HG03066 (cell line): ENCODE results near the gene UNC13C.

Source experiments
- ATAC-seq: cut with Tn5 transposase; IDR thresholded peaks from one replicate; pipeline ENCODE4 v1.9.1; 2021; ENCODE audit warnings: low read depth; ENCODE audit not compliant: unreplicated experiment

The UNC13C gene

GRCh38 chr15:54017251-54017650 is 39.0 kb downstream of the UNC13C start:
- ATAC-seq = no peak

GRCh38 chr15:54017959-54018358 is 39.7 kb downstream of the UNC13C start:
- ATAC-seq = no peak

- no peak for ATAC-seq
Observed at GRCh38 chr15:54026258-54026657, 48.0 kb downstream of the UNC13C start.

GRCh38 chr15:54026891-54027290 is 48.6 kb downstream of the UNC13C start:
- no peak for ATAC-seq

- no peak for ATAC-seq
Observed at GRCh38 chr15:54029081-54029480, 50.8 kb downstream of the UNC13C start.

GRCh38 chr15:54032066-54032465 is 53.8 kb downstream of the UNC13C start:
- no peak for ATAC-seq

- ATAC-seq = no peak
Observed at GRCh38 chr15:54033356-54033860, 55.2 kb downstream of the UNC13C start.

GRCh38 chr15:54033869-54034458 is 55.7 kb downstream of the UNC13C start:
- no peak for ATAC-seq

- no peak for ATAC-seq
Observed at GRCh38 chr15:54035616-54036015, 57.4 kb downstream of the UNC13C start.

GRCh38 chr15:54045397-54045796 is 67.2 kb downstream of the UNC13C start:
- no peak for ATAC-seq

GRCh38 chr15:54046093-54046492 is 67.9 kb downstream of the UNC13C start:
- ATAC-seq = no peak

- no peak for ATAC-seq
Observed at GRCh38 chr15:54064365-54064764, 86.1 kb downstream of the UNC13C start.

GRCh38 chr15:54066403-54066802 is 88.2 kb downstream of the UNC13C start:
- no peak for ATAC-seq

GRCh38 chr15:54082836-54083492 is 104.7 kb downstream of the UNC13C start:
- no peak for ATAC-seq

- ATAC-seq = no peak
Observed at GRCh38 chr15:54083501-54083900, 105.3 kb downstream of the UNC13C start.

GRCh38 chr15:54083991-54084390 is 105.8 kb downstream of the UNC13C start:
- ATAC-seq = no peak

GRCh38 chr15:54088837-54089236 is 110.6 kb downstream of the UNC13C start:
- ATAC-seq = no peak

- ATAC-seq = no peak
Observed at GRCh38 chr15:54089776-54090175, 111.5 kb downstream of the UNC13C start.

GRCh38 chr15:54091651-54092050 is 113.4 kb downstream of the UNC13C start:
- ATAC-seq = no peak

GRCh38 chr15:54094661-54095060 is 116.4 kb downstream of the UNC13C start:
- no peak for ATAC-seq

GRCh38 chr15:54097019-54097418 is 118.8 kb downstream of the UNC13C start:
- ATAC-seq = no peak

- ATAC-seq = no peak
Observed at GRCh38 chr15:54099010-54099409, 120.8 kb downstream of the UNC13C start.
